Osteoblast (primary cell): Measurements from ENCODE around the gene KIFBP. TPM values are rescaled to one million over a fixed set of nuclear protein-coding genes. Genes with fewer than 3 reads are reported as not detected.
"Not testable (repeated sequence)": the region's sequence is repeated elsewhere in the genome, so short reads cannot be mapped to it uniquely, and the experiment has no call there.

Experiments used
- DNase-seq: peaks from one replicate; pipeline ENCODE4 v3.0.0; 2011; ENCODE audit warnings: low spot score, mixed read lengths; ENCODE audit not compliant: insufficient read length; ENCODE audit errors: missing footprints
- H2AFZ ChIP-seq: 2 replicates; pipeline ENCODE4 v1.6.0; 2011; ENCODE audit warnings: mild to moderate bottlenecking, low read length
- H3K27ac ChIP-seq: 2 replicates; pipeline ENCODE4 v1.5.1; 2011; ENCODE audit warnings: mild to moderate bottlenecking, low read depth, low read length, moderate library complexity
- H3K27me3 ChIP-seq: 2 replicates; pipeline ENCODE4 v1.6.0; 2012; ENCODE audit warnings: mild to moderate bottlenecking, control low read depth, inconsistent platforms, low read length, moderate library complexity; ENCODE audit not compliant: insufficient read depth
- H3K36me3 ChIP-seq: 2 replicates; pipeline ENCODE4 v1.5.1; 2011; ENCODE audit warnings: mild to moderate bottlenecking, low read length, control low read depth, moderate library complexity; ENCODE audit not compliant: insufficient read depth
- H3K4me1 ChIP-seq: 2 replicates; pipeline ENCODE4 v1.5.1; 2011; ENCODE audit warnings: mild to moderate bottlenecking, low read length, control low read depth, moderate library complexity; ENCODE audit not compliant: insufficient read depth
- H3K4me2 ChIP-seq: 2 replicates; pipeline ENCODE4 v1.6.0; 2011; ENCODE audit warnings: mild to moderate bottlenecking, low read length; ENCODE audit not compliant: insufficient read depth
- H3K4me3 ChIP-seq: fragments of 200-600 bp; sonication (generic); 3 replicates; pipeline ENCODE4 v1.5.1; 2012; ENCODE audit warnings: mild to moderate bottlenecking, low read length, inconsistent platforms; ENCODE audit not compliant: insufficient read depth
- H3K79me2 ChIP-seq: 2 replicates; pipeline ENCODE4 v1.6.0; 2012; ENCODE audit warnings: mild to moderate bottlenecking, low read length, control low read depth, inconsistent platforms; ENCODE audit not compliant: insufficient read depth
- H3K9me3 ChIP-seq: 2 replicates; pipeline ENCODE4 v1.5.1; 2011; ENCODE audit warnings: low read depth, low read length, control low read depth
- H4K20me1 ChIP-seq: 2 replicates; pipeline ENCODE4 v1.6.0; 2012; ENCODE audit warnings: mild to moderate bottlenecking, low read length, control low read depth; ENCODE audit not compliant: insufficient read depth
- total RNA-seq: library from RNA; depleted of rRNA; stranded (reverse); fragments of >200 nt; gene quantifications from 2 replicates; pipeline ENCODE4 v1.2.3, GENCODE V29; 2012
- TF ChIP-seq, protein P1 (sequence below): IDR thresholded peaks from 2 replicates; pipeline ENCODE4 v1.5.1; 2011; ENCODE audit warnings: mild to moderate bottlenecking, low read depth, low read length, moderate library complexity; ENCODE audit errors: extremely low read depth

KIFBP gene
- total RNA-seq, 1 donor: 30.8 TPM

DNA sequence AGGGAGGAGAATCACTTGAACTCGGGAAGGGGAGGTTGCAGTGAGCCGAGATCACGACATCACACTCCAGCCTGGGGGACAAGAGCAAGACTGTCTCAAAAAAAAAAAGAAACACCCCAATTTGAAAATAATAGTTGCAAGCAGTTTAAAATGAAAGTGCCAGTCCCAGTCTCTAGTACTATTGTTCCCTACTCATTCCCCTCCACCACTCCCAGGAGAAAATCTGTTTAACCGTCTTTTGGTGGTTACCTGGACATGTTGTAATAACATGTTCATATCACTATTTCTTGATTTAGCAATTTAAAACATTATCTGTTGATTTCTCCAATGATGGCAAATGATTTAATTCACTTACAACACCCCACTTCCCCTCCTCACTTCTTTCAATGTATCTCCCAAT, 44.7 kb downstream of the KIFBP start:
- Histone ChIP-seq H3K36me3 (no peaks in the 10 kb centered on the region), H2AFZ (no peak overlapping the region), H3K4me1 (no peaks in the 10 kb centered on the region), H3K27ac (no peak overlapping the region), H3K4me3 (no peak overlapping the region), H3K4me2 (no peak overlapping the region), H4K20me1 (no peaks in the 10 kb centered on the region), H3K27me3 (no peaks in the 10 kb centered on the region), H3K79me2 (no peaks in the 10 kb centered on the region), H3K9me3 (no peaks in the 10 kb centered on the region)
- TF ChIP-seq, protein P1, sequence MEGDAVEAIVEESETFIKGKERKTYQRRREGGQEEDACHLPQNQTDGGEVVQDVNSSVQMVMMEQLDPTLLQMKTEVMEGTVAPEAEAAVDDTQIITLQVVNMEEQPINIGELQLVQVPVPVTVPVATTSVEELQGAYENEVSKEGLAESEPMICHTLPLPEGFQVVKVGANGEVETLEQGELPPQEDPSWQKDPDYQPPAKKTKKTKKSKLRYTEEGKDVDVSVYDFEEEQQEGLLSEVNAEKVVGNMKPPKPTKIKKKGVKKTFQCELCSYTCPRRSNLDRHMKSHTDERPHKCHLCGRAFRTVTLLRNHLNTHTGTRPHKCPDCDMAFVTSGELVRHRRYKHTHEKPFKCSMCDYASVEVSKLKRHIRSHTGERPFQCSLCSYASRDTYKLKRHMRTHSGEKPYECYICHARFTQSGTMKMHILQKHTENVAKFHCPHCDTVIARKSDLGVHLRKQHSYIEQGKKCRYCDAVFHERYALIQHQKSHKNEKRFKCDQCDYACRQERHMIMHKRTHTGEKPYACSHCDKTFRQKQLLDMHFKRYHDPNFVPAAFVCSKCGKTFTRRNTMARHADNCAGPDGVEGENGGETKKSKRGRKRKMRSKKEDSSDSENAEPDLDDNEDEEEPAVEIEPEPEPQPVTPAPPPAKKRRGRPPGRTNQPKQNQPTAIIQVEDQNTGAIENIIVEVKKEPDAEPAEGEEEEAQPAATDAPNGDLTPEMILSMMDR: no peak
- peak; percentile 66 for DNase-seq

GRCh38 chr10:69037489-69037888, 48.9 kb downstream of the KIFBP start:
- Histone ChIP-seq H4K20me1 (no peaks in the 10 kb centered on the region), H3K4me1 (no peaks in the 10 kb centered on the region), H3K4me2 (no peak overlapping the region), H3K4me3 (no peak overlapping the region), H3K27ac (no peak overlapping the region), H3K36me3 (no peaks in the 10 kb centered on the region), H3K79me2 (no peaks in the 10 kb centered on the region), H3K9me3 (no peaks in the 10 kb centered on the region), H2AFZ (no peak overlapping the region), H3K27me3 (no peaks in the 10 kb centered on the region)
- DNase-seq: no peak
- TF ChIP-seq, protein P1: no peak

GRCh38 chr10:69040904-69041303, 52.3 kb downstream of the KIFBP start:
- not testable (repeated sequence) for H3K9me3 ChIP-seq, H3K4me1 ChIP-seq, H3K79me2 ChIP-seq, H2AFZ ChIP-seq, H3K36me3 ChIP-seq, H3K27me3 ChIP-seq, H4K20me1 ChIP-seq, H3K27ac ChIP-seq, H3K4me3 ChIP-seq, DNase-seq, H3K4me2 ChIP-seq

DNA sequence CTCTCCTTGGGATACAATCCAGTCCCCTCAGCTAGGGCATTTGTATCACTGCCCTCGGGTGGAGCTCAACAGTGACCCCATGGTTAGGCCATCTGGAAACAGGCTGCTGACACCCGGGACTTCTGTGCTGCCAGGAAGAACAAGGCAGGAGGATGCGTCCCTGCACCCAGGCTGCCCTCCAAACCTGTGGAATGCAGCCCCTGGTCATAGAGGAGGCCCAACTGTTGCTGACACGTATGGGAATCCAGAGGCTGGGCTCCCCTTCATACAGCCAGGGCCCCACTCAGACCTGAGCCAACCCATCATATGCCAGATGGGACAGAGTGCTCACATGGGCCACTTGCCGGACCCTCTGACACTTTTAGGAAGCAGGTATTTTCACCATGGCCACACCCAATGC, 53.8 kb downstream of the KIFBP start:
- Histone ChIP-seq H4K20me1 (no peaks in the 10 kb centered on the region), H2AFZ (no peak overlapping the region), H3K79me2 (no peaks in the 10 kb centered on the region), H3K9me3 (no peaks in the 10 kb centered on the region), H3K4me2 (no peak overlapping the region), H3K27ac (no peak overlapping the region), H3K4me1 (no peaks in the 10 kb centered on the region), H3K4me3 (no peak overlapping the region), H3K27me3 (no peaks in the 10 kb centered on the region), H3K36me3 (no peaks in the 10 kb centered on the region)
- TF ChIP-seq, protein P1: no peak
- DNase-seq: no peak
